ENCODE measurements around the gene LRMDA. TPM values are rescaled to one million over a fixed set of nuclear protein-coding genes. Genes with fewer than 3 reads are reported as not detected.

Gene LRMDA
- total RNA-seq, 4 donors from 2014 or later = 12.0 to 15.9 (median 13.9) TPM

DNA sequence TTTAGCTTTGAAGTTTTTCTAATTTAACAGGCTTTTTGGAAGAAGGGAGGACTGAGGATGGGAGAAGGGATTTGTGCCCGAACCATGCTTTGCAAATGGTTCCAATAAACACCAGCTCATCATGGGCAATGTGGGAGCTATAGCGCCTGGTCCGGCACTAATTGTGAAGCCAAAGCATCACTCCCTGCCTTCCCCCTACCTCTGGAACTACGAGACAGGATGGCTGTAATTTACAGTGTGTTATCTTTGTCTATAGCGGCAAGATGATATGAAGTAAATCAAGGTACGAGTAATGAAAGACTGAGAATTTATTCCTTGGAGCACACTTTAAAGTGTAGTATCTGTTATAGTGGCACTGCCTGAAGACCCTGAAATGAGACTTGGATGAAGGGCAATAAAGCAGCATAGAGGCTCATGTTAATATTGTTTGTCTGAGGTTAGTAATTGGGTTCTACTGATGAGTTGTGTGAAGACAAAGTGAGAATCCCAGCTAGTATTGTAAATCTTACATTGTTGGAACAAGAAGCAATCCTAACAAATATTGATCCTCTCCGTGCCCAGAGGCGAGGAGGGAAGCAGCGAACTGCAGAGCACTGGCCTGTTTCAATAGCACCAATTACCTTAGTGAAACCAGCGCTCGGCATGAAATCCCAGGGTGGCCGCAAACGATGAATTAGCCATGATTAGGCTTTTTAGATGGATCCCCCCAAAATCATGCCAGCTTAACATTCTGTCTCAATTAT, 507.1 kb downstream of the LRMDA start:
- ATAC-seq (ENCODE audit: low FRiP score) (no peak), DNase-seq (ENCODE audit: low spot score) (no peak)
- TF ChIP-seq, protein P1, sequence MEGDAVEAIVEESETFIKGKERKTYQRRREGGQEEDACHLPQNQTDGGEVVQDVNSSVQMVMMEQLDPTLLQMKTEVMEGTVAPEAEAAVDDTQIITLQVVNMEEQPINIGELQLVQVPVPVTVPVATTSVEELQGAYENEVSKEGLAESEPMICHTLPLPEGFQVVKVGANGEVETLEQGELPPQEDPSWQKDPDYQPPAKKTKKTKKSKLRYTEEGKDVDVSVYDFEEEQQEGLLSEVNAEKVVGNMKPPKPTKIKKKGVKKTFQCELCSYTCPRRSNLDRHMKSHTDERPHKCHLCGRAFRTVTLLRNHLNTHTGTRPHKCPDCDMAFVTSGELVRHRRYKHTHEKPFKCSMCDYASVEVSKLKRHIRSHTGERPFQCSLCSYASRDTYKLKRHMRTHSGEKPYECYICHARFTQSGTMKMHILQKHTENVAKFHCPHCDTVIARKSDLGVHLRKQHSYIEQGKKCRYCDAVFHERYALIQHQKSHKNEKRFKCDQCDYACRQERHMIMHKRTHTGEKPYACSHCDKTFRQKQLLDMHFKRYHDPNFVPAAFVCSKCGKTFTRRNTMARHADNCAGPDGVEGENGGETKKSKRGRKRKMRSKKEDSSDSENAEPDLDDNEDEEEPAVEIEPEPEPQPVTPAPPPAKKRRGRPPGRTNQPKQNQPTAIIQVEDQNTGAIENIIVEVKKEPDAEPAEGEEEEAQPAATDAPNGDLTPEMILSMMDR (IDR thresholded peaks at IDR 0.05) = no peak

DNA sequence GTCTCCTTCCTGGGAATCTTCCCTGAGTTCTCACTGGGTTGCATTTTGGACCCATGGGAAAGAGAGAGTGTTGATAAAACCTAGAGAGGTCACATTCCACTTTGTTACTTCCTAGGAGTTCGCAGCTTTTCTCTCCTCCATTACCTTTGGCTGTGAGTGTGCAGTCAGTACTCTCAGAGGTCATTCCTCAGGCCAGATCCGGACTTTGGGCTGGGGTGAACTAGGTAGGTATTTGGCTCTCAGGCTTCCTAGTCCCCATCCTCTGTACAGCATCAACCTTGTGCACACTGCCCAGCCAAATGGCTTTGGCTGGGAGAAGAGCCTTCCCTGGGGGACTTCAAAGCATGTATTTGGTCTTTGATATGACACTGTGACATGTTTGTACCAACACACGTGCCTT, 508.1 kb downstream of the LRMDA start:
- ATAC-seq (ENCODE audit: low FRiP score) (no peak), DNase-seq (ENCODE audit: low spot score) (no peak)
- TF ChIP-seq, protein P1 (IDR thresholded peaks at IDR 0.05) = no peak

DNA sequence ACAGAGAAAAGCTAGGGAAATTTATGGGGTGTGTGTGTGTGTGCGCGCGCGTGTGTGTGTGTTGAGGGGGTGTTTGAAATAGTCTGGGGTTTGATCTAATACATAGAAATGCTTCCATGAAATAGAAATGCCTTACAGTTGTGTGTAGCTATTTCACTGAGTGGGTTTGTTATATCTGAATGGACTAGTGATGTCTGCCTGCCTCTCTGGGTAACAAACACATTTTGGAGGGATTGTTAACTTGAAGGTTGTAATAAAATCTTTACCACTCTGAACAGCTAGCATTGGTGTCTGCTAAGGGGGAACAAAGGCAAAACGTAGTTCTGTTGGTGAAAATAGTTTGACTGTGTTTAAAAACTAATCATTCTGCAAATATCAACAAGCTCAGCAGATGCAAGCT, 509.3 kb downstream of the LRMDA start:
- TF ChIP-seq, protein P1 (IDR thresholded peaks at IDR 0.05) = no peak
- no peak for ATAC-seq (ENCODE audit: low FRiP score)
- DNase-seq (ENCODE audit: low spot score) = no peak

DNA sequence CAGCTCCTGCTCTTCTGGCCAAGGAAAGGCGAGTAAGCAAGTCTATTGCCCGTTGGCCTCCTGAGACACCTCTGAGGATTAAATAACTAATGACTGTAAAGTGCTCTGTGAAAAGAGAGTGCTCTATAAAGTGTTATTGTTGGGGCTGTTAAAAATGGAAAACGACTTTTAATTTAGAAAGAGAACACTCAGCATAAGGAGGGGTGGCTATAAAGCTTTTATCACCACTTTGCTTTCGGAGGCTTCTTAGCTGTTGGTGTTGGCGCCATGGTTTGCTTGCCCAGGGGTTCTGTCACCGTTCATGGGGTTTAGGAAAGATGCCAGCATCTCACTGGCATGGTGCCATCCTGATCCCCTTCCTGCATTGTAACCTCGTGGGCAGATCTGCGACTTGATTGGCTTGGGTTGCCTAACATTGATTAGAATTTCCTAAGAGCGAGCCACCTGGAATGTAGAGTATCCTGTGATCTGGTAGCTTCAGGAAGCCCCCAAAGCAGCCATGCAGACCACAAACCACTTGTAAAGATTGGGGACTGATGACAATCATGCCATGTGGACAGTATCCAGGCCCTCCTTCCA, 509.9 kb downstream of the LRMDA start:
- TF ChIP-seq, protein P1 (IDR thresholded peaks at IDR 0.05) = no peak
- DNase-seq (ENCODE audit: low spot score) = no peak
- no peak for ATAC-seq (ENCODE audit: low FRiP score)

DNA sequence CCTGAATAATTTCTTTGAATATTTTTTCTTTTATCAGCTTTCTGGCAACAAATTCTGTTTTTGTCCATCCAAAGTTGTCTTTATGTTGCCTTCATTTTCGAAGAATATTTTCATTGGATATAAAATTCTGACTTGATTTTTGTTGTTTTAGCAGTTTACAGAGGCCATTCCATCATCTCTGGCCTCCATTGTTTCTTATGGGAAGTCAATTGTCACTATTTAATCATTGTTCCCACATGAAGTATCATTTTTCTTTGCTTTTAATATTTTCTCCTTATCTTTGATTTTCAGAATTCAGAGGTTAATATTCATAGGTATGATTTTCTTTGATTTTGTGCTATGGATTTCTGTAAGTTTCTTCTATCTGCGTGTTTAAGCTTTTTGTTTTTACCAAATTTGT, 512.6 kb downstream of the LRMDA start:
- no peak for DNase-seq (ENCODE audit: low spot score)
- TF ChIP-seq, protein P1 (IDR thresholded peaks at IDR 0.05) = no peak
- no peak for ATAC-seq (ENCODE audit: low FRiP score)

DNA sequence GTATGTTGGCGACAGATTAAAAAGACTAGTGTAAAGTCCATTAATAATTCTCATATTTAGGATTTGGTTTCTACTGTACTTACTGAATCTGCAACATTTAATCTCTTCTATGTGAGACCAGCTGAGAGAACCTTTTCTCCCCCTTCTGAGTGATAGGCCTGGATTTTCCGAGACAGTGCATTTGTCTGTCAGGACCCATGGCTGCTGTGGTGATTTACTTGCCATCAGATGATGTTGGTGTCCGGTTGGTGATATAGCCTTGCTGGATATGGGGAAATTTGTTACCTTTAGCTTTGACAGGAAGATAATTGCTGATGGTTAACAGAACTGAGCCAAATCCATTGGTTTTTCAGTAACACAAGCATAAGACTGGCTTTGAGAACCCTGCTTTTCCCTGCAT, 517.2 kb downstream of the LRMDA start:
- no peak for DNase-seq (ENCODE audit: low spot score)
- no peak for ATAC-seq (ENCODE audit: low FRiP score)
- TF ChIP-seq, protein P1 (IDR thresholded peaks at IDR 0.05) = no peak

DNA sequence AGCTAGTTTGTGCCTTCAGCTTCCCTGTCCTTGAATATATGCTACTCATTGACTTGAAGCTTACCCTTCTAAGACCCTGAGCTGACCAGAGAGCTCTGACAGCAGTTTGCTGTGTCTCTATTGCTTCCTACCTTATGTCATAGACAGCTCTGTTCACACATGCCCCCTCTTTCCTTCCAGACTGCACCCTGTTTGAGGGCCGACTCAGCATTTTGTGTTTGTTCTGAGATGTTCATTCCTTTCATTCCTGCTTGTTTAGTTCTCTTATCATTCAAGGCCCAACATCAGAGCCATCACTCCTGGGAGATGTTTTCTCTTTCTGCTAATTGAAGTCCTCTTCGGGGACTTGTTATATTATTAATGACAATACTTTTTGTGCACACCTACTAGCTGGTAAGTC, 518.9 kb downstream of the LRMDA start:
- no peak for ATAC-seq (ENCODE audit: low FRiP score)
- DNase-seq (ENCODE audit: low spot score) = no peak
- TF ChIP-seq, protein P1 (IDR thresholded peaks at IDR 0.05) = no peak

Data from omental fat pad (tissue), 4 donors.